DND-41 (cell line): ENCODE results near the gene EEF1AKMT1.

Source experiments
- CTCF ChIP-seq: IDR thresholded peaks from 2 replicates; pipeline ENCODE4 v1.5.1; 2012; ENCODE audit warnings: borderline replicate concordance, low read length, moderate library complexity, mild to moderate bottlenecking; ENCODE audit not compliant: poor library complexity, severe bottlenecking; ENCODE audit errors: extremely low read depth
- EZH2 ChIP-seq: IDR thresholded peaks from 3 replicates; pipeline ENCODE4 v1.6.1; 2012; ENCODE audit warnings: borderline replicate concordance, low read depth, mild to moderate bottlenecking, moderate library complexity, low read length, inconsistent platforms; ENCODE audit not compliant: severe bottlenecking

- TF ChIP-seq CTCF (no peak), EZH2 (no peak)
Observed at GRCh38 chr13:20701461-20701860, 72.3 kb downstream of the EEF1AKMT1 start.
